ENCODE data around the gene THBS3.

- TF ChIP-seq CTCF (IDR thresholded peaks at IDR 0.05) (no peak), POLR2A (IDR thresholded peaks at IDR 0.05) (no peak)
These were observed 38.2 kb downstream of the THBS3 start for GRCh38 chr1:155169541-155169940.
